MM.1S (cell line): Measurements from ENCODE around the gene CNIH3.

Experiments
- DNase-seq: peaks from one replicate; pipeline ENCODE4 v3.0.0-alpha.2; 2015
- H2AFZ ChIP-seq: fragments of 300-600 bp; sonication (generic); 2 replicates; pipeline ENCODE4 v1.6.0; 2016; ENCODE audit warnings: antibody characterized with exemption, low read length
- H3F3A ChIP-seq: fragments of 300-600 bp; sonication (generic); 2 replicates; pipeline ENCODE4 v1.6.1; 2016; ENCODE audit warnings: mild to moderate bottlenecking, antibody characterized with exemption, low read length, moderate library complexity, mixed read lengths; ENCODE audit not compliant: insufficient read depth
- H3K27ac ChIP-seq: fragments of 300-600 bp; sonication (generic); 2 replicates; pipeline ENCODE4 v1.5.1; 2016; ENCODE audit warnings: mild to moderate bottlenecking, low read length
- H3K27me3 ChIP-seq: fragments of 300-600 bp; sonication (generic); replicated peaks from 2 replicates; pipeline ENCODE4 v1.6.0; 2016; ENCODE audit warnings: low read length; ENCODE audit not compliant: insufficient read depth
- H3K36me3 ChIP-seq: fragments of 300-600 bp; sonication (generic); replicated peaks from 2 replicates; pipeline ENCODE4 v1.6.1; 2016; ENCODE audit warnings: mild to moderate bottlenecking, low read length, mixed read lengths; ENCODE audit not compliant: insufficient read depth
- H3K4me1 ChIP-seq: fragments of 300-600 bp; sonication (generic); 2 replicates; pipeline ENCODE4 v1.6.1; 2016; ENCODE audit warnings: low read length, mixed read lengths
- H3K4me2 ChIP-seq: fragments of 300-600 bp; sonication (generic); 2 replicates; pipeline ENCODE4 v1.6.0; 2016; ENCODE audit warnings: low read depth, low read length
- H3K4me3 ChIP-seq: fragments of 300-600 bp; sonication (generic); 2 replicates; pipeline ENCODE4 v1.5.1; 2016; ENCODE audit warnings: low read length, mixed read lengths
- H3K79me2 ChIP-seq: fragments of 300-600 bp; sonication (generic); 2 replicates; pipeline ENCODE4 v1.6.1; 2016; ENCODE audit warnings: mixed run types, low read length, mixed read lengths
- H3K9ac ChIP-seq: fragments of 300-600 bp; sonication (generic); 2 replicates; pipeline ENCODE4 v1.6.1; 2016; ENCODE audit warnings: low read length, mixed read lengths
- H3K9me2 ChIP-seq: fragments of 300-600 bp; sonication (generic); replicated peaks from 2 replicates; pipeline ENCODE4 v1.6.1; 2016; ENCODE audit warnings: mild to moderate bottlenecking, low read length, mixed read lengths; ENCODE audit not compliant: insufficient read depth
- H3K9me3 ChIP-seq: fragments of 300-600 bp; sonication (generic); replicated peaks from 2 replicates; pipeline ENCODE4 v1.6.1; 2016; ENCODE audit warnings: mild to moderate bottlenecking, low read length, mixed read lengths; ENCODE audit not compliant: insufficient read depth
- H4K20me1 ChIP-seq: fragments of 300-600 bp; sonication (generic); 2 replicates; pipeline ENCODE4 v1.6.1; 2016; ENCODE audit warnings: mild to moderate bottlenecking, low read length, moderate library complexity, mixed read lengths; ENCODE audit not compliant: insufficient read depth
- CTCF ChIP-seq: fragments of 300-600 bp; sonication (generic); IDR thresholded peaks from 2 replicates; pipeline ENCODE4 v1.5.1; 2016; ENCODE audit warnings: antibody characterized with exemption, low read length, mixed read lengths
- EZH2 ChIP-seq: fragments of 300-600 bp; sonication (generic); optimal IDR thresholded peaks from 2 replicates; pipeline ENCODE3; 2017; ENCODE audit warnings: low read depth, mild to moderate bottlenecking, antibody characterized with exemption, low read length, mixed read lengths
- EZH2phosphoT487 ChIP-seq: fragments of 300-600 bp; sonication (generic); IDR thresholded peaks from 2 replicates; pipeline ENCODE4 v1.6.1; 2018; ENCODE audit warnings: antibody characterized with exemption, low read length

CNIH3 gene

DNA sequence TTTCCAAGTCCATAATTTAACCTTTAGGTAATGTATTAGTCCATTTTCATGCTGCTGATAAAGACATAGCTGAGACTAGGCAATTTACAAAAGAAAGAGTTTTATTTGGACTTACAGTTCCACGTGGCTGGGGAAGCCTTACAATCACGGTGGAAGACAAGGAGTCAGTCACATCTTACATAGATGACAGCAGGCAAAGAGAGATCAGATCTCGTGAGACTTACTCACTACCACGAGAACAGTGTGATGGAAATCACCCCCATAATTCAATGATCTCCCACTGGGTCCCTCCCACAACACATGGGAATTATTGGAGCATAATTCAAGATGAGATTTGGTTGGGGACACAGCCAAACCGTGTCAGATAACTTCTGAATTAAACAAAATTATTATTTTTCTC is 44.0 kb downstream of the CNIH3 start:
- H3K4me2 ChIP-seq, result no peak overlapping the region
- no peak overlapping the region for H2AFZ ChIP-seq
- no peaks in the 10 kb centered on the region for H3K9me2 ChIP-seq
- no peak overlapping the region for H3K9ac ChIP-seq
- no peaks in the 10 kb centered on the region for H3K79me2 ChIP-seq
- H3K9me3 ChIP-seq, result no peaks in the 10 kb centered on the region
- H3K27ac ChIP-seq, result no peak overlapping the region
- TF ChIP-seq CTCF (no peak), EZH2phosphoT487 (no peak), EZH2 (no peak)
- no peak for DNase-seq
- no peaks in the 10 kb centered on the region for H4K20me1 ChIP-seq
- no peaks in the 10 kb centered on the region for H3K36me3 ChIP-seq
- H3K27me3 ChIP-seq, result no peaks in the 10 kb centered on the region
- H3K4me1 ChIP-seq, result no peaks in the 10 kb centered on the region
- no peak overlapping the region for H3K4me3 ChIP-seq
- H3F3A ChIP-seq, result no peaks in the 10 kb centered on the region

GRCh38 chr1:224662870-224663269 is 46.8 kb downstream of the CNIH3 start:
- H3K9me3 ChIP-seq, result no peaks in the 10 kb centered on the region
- no peaks in the 10 kb centered on the region for H3K36me3 ChIP-seq
- no peak overlapping the region for H3K9ac ChIP-seq
- H3K4me2 ChIP-seq, result no peak overlapping the region
- no peaks in the 10 kb centered on the region for H4K20me1 ChIP-seq
- no peak overlapping the region for H3K4me3 ChIP-seq
- H3K27me3 ChIP-seq, result no peaks in the 10 kb centered on the region
- no peak overlapping the region for H2AFZ ChIP-seq
- DNase-seq, result no peak
- H3K79me2 ChIP-seq, result no peaks in the 10 kb centered on the region
- no peaks in the 10 kb centered on the region for H3K9me2 ChIP-seq
- no peak for TF ChIP-seq CTCF
- TF ChIP-seq EZH2, result no peak
- TF ChIP-seq EZH2phosphoT487, result no peak
- H3F3A ChIP-seq, result no peaks in the 10 kb centered on the region
- H3K4me1 ChIP-seq, result no peaks in the 10 kb centered on the region
- no peak overlapping the region for H3K27ac ChIP-seq

DNA sequence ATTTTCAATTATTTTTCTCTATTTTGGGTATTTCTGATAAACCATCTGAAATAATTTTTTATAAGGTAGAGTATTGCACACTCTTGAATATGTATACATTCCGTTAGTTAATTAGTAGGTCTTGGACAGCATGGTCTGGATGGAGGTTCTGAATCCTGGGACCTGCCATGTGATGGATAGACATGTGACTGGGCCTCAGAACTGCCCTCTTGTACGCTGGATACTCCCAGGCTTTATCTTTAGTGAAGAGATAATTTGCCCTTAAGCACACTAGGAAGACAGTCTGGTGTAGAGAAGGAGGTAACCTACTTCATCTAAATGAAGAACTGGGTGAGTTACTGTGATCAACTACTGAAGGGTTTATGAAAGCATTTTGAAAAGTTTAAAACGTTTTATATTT is 48.9 kb downstream of the CNIH3 start:
- no peaks in the 10 kb centered on the region for H3K27me3 ChIP-seq
- no peak overlapping the region for H3K27ac ChIP-seq
- no peaks in the 10 kb centered on the region for H4K20me1 ChIP-seq
- H3K4me2 ChIP-seq, result no peak overlapping the region
- H3F3A ChIP-seq, result no peaks in the 10 kb centered on the region
- no peak for TF ChIP-seq EZH2
- TF ChIP-seq CTCF, result no peak
- TF ChIP-seq EZH2phosphoT487, result no peak
- H3K4me1 ChIP-seq, result no peaks in the 10 kb centered on the region
- DNase-seq, result no peak
- no peak overlapping the region for H3K9ac ChIP-seq
- no peaks in the 10 kb centered on the region for H3K36me3 ChIP-seq
- H3K79me2 ChIP-seq, result no peaks in the 10 kb centered on the region
- H3K9me3 ChIP-seq, result no peaks in the 10 kb centered on the region
- H3K4me3 ChIP-seq, result no peak overlapping the region
- no peaks in the 10 kb centered on the region for H3K9me2 ChIP-seq
- H2AFZ ChIP-seq, result no peak overlapping the region

GRCh38 chr1:224666078-224666477 is 50.0 kb downstream of the CNIH3 start:
- no peak overlapping the region for H3K4me3 ChIP-seq
- no peak for DNase-seq
- no peaks in the 10 kb centered on the region for H3K27me3 ChIP-seq
- no peak overlapping the region for H2AFZ ChIP-seq
- H4K20me1 ChIP-seq, result no peaks in the 10 kb centered on the region
- no peaks in the 10 kb centered on the region for H3F3A ChIP-seq
- H3K36me3 ChIP-seq, result no peaks in the 10 kb centered on the region
- no peak overlapping the region for H3K4me2 ChIP-seq
- H3K4me1 ChIP-seq, result no peaks in the 10 kb centered on the region
- no peaks in the 10 kb centered on the region for H3K79me2 ChIP-seq
- no peaks in the 10 kb centered on the region for H3K9me2 ChIP-seq
- H3K9me3 ChIP-seq, result no peaks in the 10 kb centered on the region
- no peak overlapping the region for H3K27ac ChIP-seq
- no peak for TF ChIP-seq EZH2
- no peak for TF ChIP-seq EZH2phosphoT487
- TF ChIP-seq CTCF, result no peak
- H3K9ac ChIP-seq, result no peak overlapping the region
